Measurements from ENCODE around the gene USP34. TPM values are rescaled to one million over a fixed set of nuclear protein-coding genes. Genes with fewer than 3 reads are reported as not detected.

Gene USP34
- total and polyA plus RNA-seq, 2 experiments from 2014 or later = 36.8 to 125 TPM

- H3K4me1 ChIP-seq (ENCODE audit: insufficient read depth) = no peaks in the 10 kb centered on the region
- WGBS (ENCODE audit: low lambda C conversion rate, missing lambda C conversion rate) = 93% methylated on average over 5 of the region's 5 CpGs
- DNase-seq (ENCODE audit: low spot score) = no peak
- no peak overlapping the region for H3K4me2 ChIP-seq
- no peaks in the 10 kb centered on the region for H3K36me3 ChIP-seq (replicated peaks; ENCODE audit: insufficient read depth, low read depth)
- no peak for TF ChIP-seq EZH2phosphoT487 (IDR thresholded peaks at IDR 0.05; ENCODE audit: low read depth, severe bottlenecking, unreplicated experiment)
- no peak for TF ChIP-seq CTCF (IDR thresholded peaks at IDR 0.05; ENCODE audit: poor library complexity)
- no peak for TF ChIP-seq EZH2 (IDR thresholded peaks at IDR 0.05; ENCODE audit: borderline replicate concordance)
- H2AFZ ChIP-seq = no peak overlapping the region
- no peaks in the 10 kb centered on the region for H3K27me3 ChIP-seq
- H3K9me3 ChIP-seq (ENCODE audit: low read depth) = no peaks in the 10 kb centered on the region
- H3K9me2 ChIP-seq (replicated peaks; ENCODE audit: insufficient read depth) = no peaks in the 10 kb centered on the region
- H3K4me3 ChIP-seq = no peak overlapping the region
- no peaks in the 10 kb centered on the region for H4K20me1 ChIP-seq (ENCODE audit: insufficient read depth, poor library complexity, severe bottlenecking)
- no peak overlapping the region for H3K27ac ChIP-seq
- H3K79me2 ChIP-seq = no peaks in the 10 kb centered on the region
Measured at GRCh38 chr2:61162721-61163120, 308.2 kb downstream of the USP34 start.

GRCh38 chr2:61161888-61162287, 309.0 kb downstream of the USP34 start, which contains the start of gene C2orf74:
Gene C2orf74 (plus strand): TSS chr2:61162188. CDS start chr2:61162515, 327 bp downstream.
- no peaks in the 10 kb centered on the region for H3K9me3 ChIP-seq (ENCODE audit: low read depth)
- WGBS (ENCODE audit: low lambda C conversion rate, missing lambda C conversion rate) = 94% methylated on average over 5 of the region's 5 CpGs
- H3K4me1 ChIP-seq (ENCODE audit: insufficient read depth) = no peaks in the 10 kb centered on the region
- no peaks in the 10 kb centered on the region for H3K79me2 ChIP-seq
- H3K9me2 ChIP-seq (replicated peaks; ENCODE audit: insufficient read depth) = no peaks in the 10 kb centered on the region
- TF ChIP-seq CTCF (IDR thresholded peaks at IDR 0.05; ENCODE audit: poor library complexity) (no peak), EZH2phosphoT487 (IDR thresholded peaks at IDR 0.05; ENCODE audit: low read depth, severe bottlenecking, unreplicated experiment) (no peak), EZH2 (IDR thresholded peaks at IDR 0.05; ENCODE audit: borderline replicate concordance) (no peak)
- no peak within 1 kb of the TSS for H3K4me2 ChIP-seq
- H3K27ac ChIP-seq = no peak within 1 kb of the TSS
- DNase-seq (ENCODE audit: low spot score) = no peak
- no peaks in the 10 kb centered on the region for H3K27me3 ChIP-seq
- no peaks in the 10 kb centered on the region for H3K36me3 ChIP-seq (replicated peaks; ENCODE audit: insufficient read depth, low read depth)
- H3K4me3 ChIP-seq = no peak within 1 kb of the TSS
- no peak within 1 kb of the TSS for H2AFZ ChIP-seq
- no peaks in the 10 kb centered on the region for H4K20me1 ChIP-seq (ENCODE audit: insufficient read depth, poor library complexity, severe bottlenecking)

- Histone ChIP-seq H3K4me2 (no peak overlapping the region), H3K36me3 (replicated peaks; ENCODE audit: insufficient read depth, low read depth) (no peaks in the 10 kb centered on the region), H3K4me1 (ENCODE audit: insufficient read depth) (no peaks in the 10 kb centered on the region), H3K9me3 (ENCODE audit: low read depth) (no peaks in the 10 kb centered on the region), H3K27ac (no peak overlapping the region), H3K4me3 (no peak overlapping the region), H2AFZ (no peak overlapping the region), H4K20me1 (ENCODE audit: insufficient read depth, poor library complexity, severe bottlenecking) (no peaks in the 10 kb centered on the region), H3K27me3 (no peaks in the 10 kb centered on the region), H3K9me2 (replicated peaks; ENCODE audit: insufficient read depth) (no peaks in the 10 kb centered on the region), H3K79me2 (no peaks in the 10 kb centered on the region)
- 78% methylated on average over 3 of the region's 3 CpGs for WGBS (ENCODE audit: low lambda C conversion rate, missing lambda C conversion rate)
- no peak for TF ChIP-seq CTCF (IDR thresholded peaks at IDR 0.05; ENCODE audit: poor library complexity)
- TF ChIP-seq EZH2 (IDR thresholded peaks at IDR 0.05; ENCODE audit: borderline replicate concordance) = no peak
- no peak for TF ChIP-seq EZH2phosphoT487 (IDR thresholded peaks at IDR 0.05; ENCODE audit: low read depth, severe bottlenecking, unreplicated experiment)
- no peak for DNase-seq (ENCODE audit: low spot score)
Measured at GRCh38 chr2:61158356-61158955, 312.4 kb downstream of the USP34 start.

Measured in hepatocyte (in vitro differentiated cells).